ENCODE results near the gene EIF5B.

DNA sequence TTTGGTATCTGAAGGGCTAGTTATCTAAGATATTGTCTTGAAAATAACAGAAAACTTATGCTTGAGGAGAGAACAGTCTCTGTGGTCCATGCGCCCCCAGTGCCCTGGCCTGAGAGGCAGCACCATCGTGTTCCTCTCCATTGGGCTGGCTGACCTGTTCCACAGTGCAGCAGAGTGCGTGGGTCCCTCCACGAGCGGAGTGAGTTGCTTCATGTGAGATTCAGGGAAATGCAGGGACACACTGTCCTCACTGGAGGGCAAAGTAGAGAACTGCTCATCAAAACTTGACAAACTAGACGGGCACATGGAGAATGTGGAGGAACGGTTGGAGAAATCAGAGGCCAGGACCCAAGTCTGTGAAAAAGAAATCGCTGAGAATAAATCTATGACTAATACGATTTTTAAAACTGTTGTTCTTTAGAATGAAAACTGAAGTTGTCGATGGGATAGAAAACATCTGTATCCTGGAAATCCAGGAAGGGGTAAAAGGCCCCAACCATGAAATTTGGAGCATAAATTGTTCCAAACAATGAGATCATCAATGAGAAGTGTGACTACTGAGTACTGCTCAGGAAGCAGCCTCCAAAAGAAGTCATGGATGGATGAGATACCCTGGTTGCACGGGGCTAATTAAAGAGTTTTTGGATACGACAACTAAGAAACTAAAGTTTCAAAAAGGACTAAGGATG lies 94.5 kb downstream of the EIF5B start:
- TF ChIP-seq ZNF274 (IDR thresholded peaks at IDR 0.05; ENCODE audit: low read depth, low read length) (no peak), YY1 (IDR thresholded peaks at IDR 0.05; ENCODE audit: insufficient read depth, insufficient read length) (no peak), SUZ12 (IDR thresholded peaks at IDR 0.05; ENCODE audit: extremely low read depth, insufficient read depth, insufficient read length) (no peak)

Data from NT2/D1 (cell line).